GM23248 (cell line): ENCODE data around the gene EHD4. TPM values are rescaled to one million over a fixed set of nuclear protein-coding genes. Genes with fewer than 3 reads are reported as not detected.

Experiments used
- DNase-seq: peaks from one replicate; pipeline ENCODE4 v3.0.0-alpha.2; 2015
- H2AFZ ChIP-seq: fragments of 200-600 bp; sonication (generic); 2 replicates; pipeline ENCODE4 v1.6.1; 2016; ENCODE audit warnings: antibody characterized with exemption
- H3F3A ChIP-seq: fragments of 200-600 bp; sonication (generic); 2 replicates; pipeline ENCODE4 v1.6.1; 2016; ENCODE audit warnings: mild to moderate bottlenecking, antibody characterized with exemption, mixed run types; ENCODE audit not compliant: insufficient read depth
- H3K27ac ChIP-seq: fragments of 200-600 bp; sonication (generic); 2 replicates; pipeline ENCODE4 v1.5.1; 2016; ENCODE audit warnings: mild to moderate bottlenecking
- H3K27me3 ChIP-seq: fragments of 200-600 bp; sonication (generic); replicated peaks from 2 replicates; pipeline ENCODE4 v1.6.1; 2016; ENCODE audit warnings: mild to moderate bottlenecking; ENCODE audit not compliant: insufficient read depth
- H3K36me3 ChIP-seq: fragments of 200-600 bp; sonication (generic); 2 replicates; pipeline ENCODE4 v1.6.1; 2016; ENCODE audit warnings: low read depth, mild to moderate bottlenecking
- H3K4me1 ChIP-seq: fragments of 200-600 bp; sonication (generic); 2 replicates; pipeline ENCODE4 v1.6.1; 2016; ENCODE audit warnings: mild to moderate bottlenecking; ENCODE audit not compliant: insufficient read depth
- H3K4me2 ChIP-seq: fragments of 200-600 bp; sonication (generic); one replicate; pipeline ENCODE4 v1.6.1; 2016; ENCODE audit warnings: mild to moderate bottlenecking; ENCODE audit not compliant: unreplicated experiment
- H3K4me3 ChIP-seq: fragments of 200-600 bp; sonication (generic); 2 replicates; pipeline ENCODE4 v1.5.1; 2016; ENCODE audit warnings: mild to moderate bottlenecking
- H3K79me2 ChIP-seq: fragments of 200-600 bp; sonication (generic); 2 replicates; pipeline ENCODE4 v1.6.1; 2016; ENCODE audit warnings: mild to moderate bottlenecking; ENCODE audit not compliant: insufficient read depth
- H3K9ac ChIP-seq: fragments of 200-600 bp; sonication (generic); 2 replicates; pipeline ENCODE4 v1.6.1; 2016; ENCODE audit warnings: mild to moderate bottlenecking
- H3K9me2 ChIP-seq: fragments of 200-600 bp; sonication (generic); 2 replicates; pipeline ENCODE4 v1.6.1; 2016; ENCODE audit warnings: mixed run types, mild to moderate bottlenecking, moderate library complexity; ENCODE audit not compliant: insufficient read depth
- H3K9me3 ChIP-seq: fragments of 200-600 bp; sonication (generic); one replicate; pipeline ENCODE4 v1.6.1; 2017; ENCODE audit warnings: low read depth
- H4K20me1 ChIP-seq: fragments of 200-600 bp; sonication (generic); 2 replicates; pipeline ENCODE4 v1.6.0; 2016; ENCODE audit not compliant: insufficient read depth
- EZH2 ChIP-seq: fragments of 200-600 bp; sonication (generic); IDR thresholded peaks from 2 replicates; pipeline ENCODE4 v1.6.1; 2018; ENCODE audit warnings: antibody characterized with exemption, mild to moderate bottlenecking; ENCODE audit not compliant: insufficient read depth, poor library complexity, severe bottlenecking
- EZH2phosphoT487 ChIP-seq: fragments of 200-600 bp; sonication (generic); IDR thresholded peaks from 2 replicates; pipeline ENCODE4 v1.6.1; 2018; ENCODE audit warnings: antibody characterized with exemption, moderate library complexity, mild to moderate bottlenecking, low read depth; ENCODE audit not compliant: insufficient read depth
- WGBS, 2 experiments: methylation state at CpG; one replicate each; pipeline ENCODE4 v1.1.6; 2015 to 2017; ENCODE audit warnings: low lambda C conversion rate in 2 of 2, low coverage in 1 of 2; ENCODE audit errors: missing lambda C conversion rate in 2 of 2; 5-methylcytosine and 5-hydroxymethylcytosine counted together
- in situ Hi-C: fragments of 300-500 bp; cut with MboI; formaldehyde crosslinking; loops from 2 replicates; pipeline ENCODE4 v1.15.0; 2020
- polyA plus RNA-seq: library from polyadenylated mRNA; unstranded; fragments of >200 nt; fragmentation: Nextera tagmentation; extraction: Ambion mirVana; gene quantifications from 2 replicates; pipeline ENCODE4 v1.2.1, GENCODE V29; 2016
- total RNA-seq: library from RNA; depleted of rRNA; stranded (reverse); fragments of >200 nt; shearing (Covaris generic); gene quantifications from 2 replicates; pipeline ENCODE4 v1.2.3, GENCODE V29; 2014

EHD4 gene
- total and polyA plus RNA-seq, 2 experiments from 2014 or later: 17.7 to 18.7 TPM

GRCh38 chr15:41935566-41936020, 36.8 kb downstream of the EHD4 start:
- no peak overlapping the region for H3K27ac ChIP-seq
- H2AFZ ChIP-seq: no peak overlapping the region
- no peaks in the 10 kb centered on the region for H3K9me3 ChIP-seq
- DNase-seq: no peak
- in situ Hi-C loops: no loop called here
- H4K20me1 ChIP-seq: no peaks in the 10 kb centered on the region
- peaks cover 17% of the 10 kb centered on the region; the same call in 1 of the 2 replicates for H3K79me2 ChIP-seq
- no peaks in the 10 kb centered on the region for H3K9me2 ChIP-seq
- no peak overlapping the region for H3K9ac ChIP-seq
- peaks cover 14% of the 10 kb centered on the region for H3F3A ChIP-seq
- WGBS, 2 experiments: 86% methylated on average over 5 of the region's 5 CpGs
- TF ChIP-seq EZH2phosphoT487 (no peak), EZH2 (no peak)
- H3K4me2 ChIP-seq: no peak overlapping the region
- H3K27me3 ChIP-seq: no peaks in the 10 kb centered on the region
- H3K4me1 ChIP-seq: peaks cover 38% of the 10 kb centered on the region
- H3K4me3 ChIP-seq: no peak overlapping the region
- H3K36me3 ChIP-seq: 0 out of 2 replicates have a peak, but pooled peaks cover 3% of the 10 kb centered on the region

- in situ Hi-C loops: no loop called here
- Histone ChIP-seq H3K4me1 (peaks cover 37% of the 10 kb centered on the region), H3K27ac (no peak overlapping the region), H3K9ac (no peak overlapping the region), H3K9me2 (no peaks in the 10 kb centered on the region), H4K20me1 (no peaks in the 10 kb centered on the region), H3K27me3 (no peaks in the 10 kb centered on the region), H3K36me3 (0 out of 2 replicates have a peak, but pooled peaks cover 3% of the 10 kb centered on the region), H3K79me2 (peaks cover 17% of the 10 kb centered on the region; the same call in 1 of the 2 replicates), H3K4me3 (no peak overlapping the region), H3F3A (peaks cover 20% of the 10 kb centered on the region), H3K4me2 (no peak overlapping the region), H2AFZ (no peak overlapping the region), H3K9me3 (no peaks in the 10 kb centered on the region)
- 69 to 84% methylated on average over 4 of the region's 4 CpGs for WGBS, 2 experiments
- no peak for DNase-seq
- no peak for TF ChIP-seq EZH2
Measured at GRCh38 chr15:41934843-41935242, 37.5 kb downstream of the EHD4 start.

GRCh38 chr15:41933771-41934170, 38.6 kb downstream of the EHD4 start:
- Histone ChIP-seq H4K20me1 (no peaks in the 10 kb centered on the region), H3K36me3 (0 out of 2 replicates have a peak, but pooled peaks cover 3% of the 10 kb centered on the region), H3K79me2 (peaks cover 17% of the 10 kb centered on the region; the same call in 1 of the 2 replicates), H2AFZ (no peak overlapping the region), H3K9me2 (no peaks in the 10 kb centered on the region), H3K27me3 (no peaks in the 10 kb centered on the region), H3K4me2 (peak overlapping the region; percentile 47), H3F3A (peaks cover 26% of the 10 kb centered on the region), H3K9me3 (no peaks in the 10 kb centered on the region), H3K4me1 (peaks cover 43% of the 10 kb centered on the region), H3K9ac (peak overlapping the region; percentile 33), H3K4me3 (no peak overlapping the region), H3K27ac (no peak overlapping the region)
- WGBS, 2 experiments: 35 to 37% methylated on average over 9 to 10 of the region's 10 CpGs
- in situ Hi-C loops: no loop called here
- TF ChIP-seq EZH2phosphoT487: no peak
- TF ChIP-seq EZH2: no peak
- peak; percentile 81 for DNase-seq

GRCh38 chr15:41933326-41933725, 39.0 kb downstream of the EHD4 start:
- H3K36me3 ChIP-seq: 0 out of 2 replicates have a peak, but pooled peaks cover 3% of the 10 kb centered on the region
- no peaks in the 10 kb centered on the region for H3K9me2 ChIP-seq
- H3K4me3 ChIP-seq: no peak overlapping the region
- peaks cover 17% of the 10 kb centered on the region; the same call in 1 of the 2 replicates for H3K79me2 ChIP-seq
- peaks cover 45% of the 10 kb centered on the region for H3K4me1 ChIP-seq
- in situ Hi-C loops: no loop called here
- H3K9me3 ChIP-seq: no peaks in the 10 kb centered on the region
- 96 to 97% methylated on average over 7 of the region's 7 CpGs for WGBS, 2 experiments
- no peaks in the 10 kb centered on the region for H4K20me1 ChIP-seq
- no peak for DNase-seq
- no peaks in the 10 kb centered on the region for H3K27me3 ChIP-seq
- peak overlapping the region; percentile 33; the same call in 1 of the 2 replicates for H3K9ac ChIP-seq
- H3F3A ChIP-seq: peaks cover 26% of the 10 kb centered on the region
- H3K4me2 ChIP-seq: no peak overlapping the region
- no peak overlapping the region for H2AFZ ChIP-seq
- TF ChIP-seq EZH2phosphoT487: no peak
- TF ChIP-seq EZH2: no peak
- no peak overlapping the region for H3K27ac ChIP-seq
